Mucosa of descending colon (tissue), 3 donors: Measurements from ENCODE around the gene MRPL52. TPM values are rescaled to one million over a fixed set of nuclear protein-coding genes. Genes with fewer than 3 reads are reported as not detected.
A peak's percentile ranks its signal among the peaks of the same experiment; 100 is the strongest.
"Not testable (repeated sequence)": the region's sequence is repeated elsewhere in the genome, so short reads cannot be mapped to it uniquely, and the experiment has no call there.

ENCODE experiments used
- ATAC-seq: fragments of 200-7000 bp; cut with Tn5 transposase; one replicate; pipeline ENCODE4 v1.9.1; 2020; ENCODE audit warnings: mild to moderate bottlenecking, moderate library complexity
- DNase-seq, 3 donors: peaks; one replicate each; pipeline ENCODE4 v3.0.0-alpha.2; 2020
- H3K36me3 ChIP-seq: fragments of 200-600 bp; one replicate; pipeline ENCODE4 v1.8.0; 2021; ENCODE audit warnings: low read depth, mild to moderate bottlenecking
- H3K4me1 ChIP-seq: fragments of 200-600 bp; one replicate; pipeline ENCODE4 v1.8.0; 2021; ENCODE audit warnings: low read depth, mild to moderate bottlenecking
- H3K4me3 ChIP-seq: fragments of 200-600 bp; one replicate; pipeline ENCODE4 v1.8.0; 2021; ENCODE audit warnings: mild to moderate bottlenecking
- H3K9me3 ChIP-seq: fragments of 200-600 bp; one replicate; pipeline ENCODE4 v1.8.0; 2021; ENCODE audit warnings: mild to moderate bottlenecking
- CTCF ChIP-seq: fragments of 200-600 bp; IDR thresholded peaks from one replicate; pipeline ENCODE4 v1.8.0; 2022; ENCODE audit warnings: antibody characterized with exemption, mild to moderate bottlenecking
- intact Hi-C, 2 donors: fragments of 100-400 bp; cut with DNase I in 1 of 2; cut with micrococcal nuclease in 1 of 2; formaldehyde crosslinking; loops; one replicate each; pipeline versions ENCODE4 v1.11.0 to v1.11.1; 2022; cut with DNase I, micrococcal nuclease
- total RNA-seq, 3 donors: library from RNA; stranded (reverse); fragmentation: NEBNext Ultra II Directional in 2 of 3; extraction: Animal tissue kit (Norgen Biotek cat#: 25700) in 2 of 3; gene quantifications; one replicate each; pipeline versions ENCODE4 v1.2.1 to v1.2.4, GENCODE V29; 2021 to 2023
- donor health status: DM: no; HTN: no; CAD: no; lungs with moderate emphysema.
- donor health status: DM: no; HTN: no; CAD: no.
- donor health status: DM: no; HTN: yes; CAD: no.

Gene MRPL52
- total RNA-seq, 3 donors from 2014 or later, result 59.1 to 79.1 (median 64.5) TPM

GRCh38 chr14:22852599-22852939 is 22.9 kb downstream of the MRPL52 start:
- ATAC-seq (no peak), DNase-seq (peak in 1 of 3 donors; percentile 73)
- H3K9me3 ChIP-seq, result no peaks in the 10 kb centered on the region
- no peak for TF ChIP-seq CTCF
- no peaks in the 10 kb centered on the region for H3K36me3 ChIP-seq
- intact Hi-C loops, result no loop called here
- H3K4me3 ChIP-seq, result no peak overlapping the region
- H3K4me1 ChIP-seq, result peaks cover 5% of the 10 kb centered on the region

GRCh38 chr14:22852940-22853767 is 23.5 kb downstream of the MRPL52 start:
- DNase-seq (peak; percentile 91 to 98 (median 97)), ATAC-seq (peak; percentile 91)
- Histone ChIP-seq H3K9me3 (no peaks in the 10 kb centered on the region), H3K36me3 (no peaks in the 10 kb centered on the region), H3K4me3 (no peak overlapping the region), H3K4me1 (peaks cover 5% of the 10 kb centered on the region)
- intact Hi-C loops, result no loop called here
- peak; percentile 75 for TF ChIP-seq CTCF

GRCh38 chr14:22854296-22854695 is 24.6 kb downstream of the MRPL52 start:
- H3K4me3 ChIP-seq, H3K4me1 ChIP-seq, ATAC-seq, H3K36me3 ChIP-seq, intact Hi-C loops, H3K9me3 ChIP-seq: not testable (repeated sequence)
- peak in 1 of 3 donors; percentile 27 for DNase-seq

GRCh38 chr14:22854963-22855724 is 25.5 kb downstream of the MRPL52 start:
- Histone ChIP-seq H3K4me3 (no peak overlapping the region), H3K36me3 (no peaks in the 10 kb centered on the region), H3K4me1 (peaks cover 5% of the 10 kb centered on the region), H3K9me3 (no peaks in the 10 kb centered on the region)
- TF ChIP-seq CTCF, result no peak
- ATAC-seq, result no peak
- intact Hi-C loops, result no loop called here
- peak in 1 of 3 donors; percentile 10 for DNase-seq

- Histone ChIP-seq H3K9me3 (no peaks in the 10 kb centered on the region), H3K4me1 (peaks cover 5% of the 10 kb centered on the region), H3K4me3 (no peak overlapping the region), H3K36me3 (no peaks in the 10 kb centered on the region)
- peak in 1 of 3 donors; percentile 9 for DNase-seq
- ATAC-seq, result no peak
- TF ChIP-seq CTCF, result no peak
- intact Hi-C loops, result no loop called here
These were observed 26.7 kb downstream of the MRPL52 start for GRCh38 chr14:22856428-22856827.

- H3K9me3 ChIP-seq, intact Hi-C loops, ATAC-seq, H3K36me3 ChIP-seq, DNase-seq, H3K4me1 ChIP-seq, H3K4me3 ChIP-seq: not testable (repeated sequence)
These were observed 30.7 kb downstream of the MRPL52 start for GRCh38 chr14:22860377-22860776.
